Lower leg skin (tissue), 4 donors: ENCODE measurements around the gene PARD6B. TPM values are rescaled to one million over a fixed set of nuclear protein-coding genes. Genes with fewer than 3 reads are reported as not detected.

Experiments used
- DNase-seq, 2 donors: peaks; one replicate each; pipeline ENCODE4 v3.0.0-alpha.2; 2019; ENCODE audit warnings: low spot score in 2 of 2
- H3K4me3 ChIP-seq: fragments of 200-600 bp; sonication (generic); 2 replicates; pipeline ENCODE4 v1.5.1; 2017; ENCODE audit warnings: mild to moderate bottlenecking, low read depth; ENCODE audit not compliant: poor library complexity, severe bottlenecking
- CTCF ChIP-seq, 3 donors: fragments of 450-650 bp; IDR thresholded peaks; one replicate each; pipeline ENCODE4 v1.5.1; 2016; ENCODE audit warnings: antibody characterized with exemption in 3 of 3, mild to moderate bottlenecking in 3 of 3, moderate library complexity in 2 of 3
- POLR2A ChIP-seq, 2 donors: fragments of 450-650 bp; IDR thresholded peaks; one replicate each; pipeline ENCODE4 v1.6.1; 2016 to 2017; ENCODE audit warnings: antibody characterized with exemption in 2 of 2, mild to moderate bottlenecking in 1 of 2, moderate library complexity in 1 of 2
- WGBS, 2 donors: methylation state at CpG; one replicate each; pipeline ENCODE4 v1.1.5; 2018; 5-methylcytosine and 5-hydroxymethylcytosine counted together
- intact Hi-C: fragments of 100-400 bp; cut with DNase I; formaldehyde crosslinking; loops from one replicate; pipeline ENCODE4 v1.15.0; 2023; ENCODE audit warnings: low total_unique reads
- total RNA-seq, 4 donors: library from RNA; depleted of rRNA; stranded (reverse); fragments of >200 nt; gene quantifications; one replicate each; pipeline ENCODE4 v1.1.0, GENCODE V29; 2016

Gene PARD6B
- total RNA-seq, 4 donors from 2014 or later = 10.5 to 11.8 (median 10.9) TPM

GRCh38 chr20:50733644-50734349 lies 2.4 kb downstream of the PARD6B start:
- H3K4me3 ChIP-seq = no peak overlapping the region
- WGBS, 2 donors = 67 to 71% methylated on average over 1 of the region's 1 CpG
- intact Hi-C loops = no loop called here
- DNase-seq = no peak
- TF ChIP-seq POLR2A (IDR thresholded peaks at IDR 0.05) (no peak), CTCF (IDR thresholded peaks at IDR 0.05) (no peak)

- no peak overlapping the region for H3K4me3 ChIP-seq
- TF ChIP-seq CTCF (IDR thresholded peaks at IDR 0.05) = no peak
- no peak for TF ChIP-seq POLR2A (IDR thresholded peaks at IDR 0.05)
- WGBS, 2 donors = 95 to 96% methylated on average over 9 of the region's 9 CpGs
- peak in 1 of 2 donors; percentile 9 for DNase-seq
- intact Hi-C loops = no loop called here
Observed at GRCh38 chr20:50734730-50735679, 3.6 kb downstream of the PARD6B start.

- intact Hi-C loops = no loop called here
- TF ChIP-seq POLR2A (IDR thresholded peaks at IDR 0.05) (no peak), CTCF (IDR thresholded peaks at IDR 0.05) (no peak)
- no peak overlapping the region for H3K4me3 ChIP-seq
- no peak for DNase-seq
Observed at GRCh38 chr20:50735813-50736212, 4.4 kb downstream of the PARD6B start.

GRCh38 chr20:50737352-50737751 lies 6.0 kb downstream of the PARD6B start:
- 89 to 93% methylated on average over 4 of the region's 4 CpGs for WGBS, 2 donors
- peak in 1 of 2 donors; percentile 5 for DNase-seq
- no peak for TF ChIP-seq CTCF (IDR thresholded peaks at IDR 0.05)
- TF ChIP-seq POLR2A (IDR thresholded peaks at IDR 0.05) = no peak
- intact Hi-C loops = no loop called here
- H3K4me3 ChIP-seq = no peak overlapping the region

- no peak for TF ChIP-seq CTCF (IDR thresholded peaks at IDR 0.05)
- TF ChIP-seq POLR2A (IDR thresholded peaks at IDR 0.05) = no peak
- no peak overlapping the region for H3K4me3 ChIP-seq
- DNase-seq = peak in 1 of 2 donors; percentile 7
- WGBS, 2 donors = 77 to 82% methylated on average over 4 of the region's 4 CpGs
- intact Hi-C loops = no loop called here
Observed at GRCh38 chr20:50743087-50743486, 11.7 kb downstream of the PARD6B start.
